ENCODE results near the gene CD33.
"Not testable (repeated sequence)": the region's sequence is repeated elsewhere in the genome, so short reads cannot be mapped to it uniquely, and the experiment has no call there.

GRCh38 chr19:51224898-51225393, at the start of gene CD33:
- TF ChIP-seq EZH2 (IDR thresholded peaks at IDR 0.05; ENCODE audit: borderline replicate concordance, low read depth, low read length, poor library complexity, severe bottlenecking); CTCF (conservative IDR thresholded peaks at IDR 0.05; ENCODE audit: low read depth, low read length): not testable (repeated sequence)

All from A673 (cell line).